GM18511 (cell line): ENCODE measurements around the gene MYL4.
"Not testable (repeated sequence)": the region's sequence is repeated elsewhere in the genome, so short reads cannot be mapped to it uniquely, and the experiment has no call there.

Experiments
- ATAC-seq: cut with Tn5 transposase; IDR thresholded peaks from one replicate; pipeline ENCODE4 v1.9.1; 2021; ENCODE audit warnings: mild to moderate bottlenecking, moderate library complexity; ENCODE audit not compliant: unreplicated experiment

MYL4 gene

GRCh38 chr17:47208744-47209488 lies at the start of gene MYL4:
TSS of gene MYL4 (plus strand) at chr17:47209348. CDS start at chr17:47209423, 75 bp downstream.
- ATAC-seq = no peak

- ATAC-seq = no peak
Observed at GRCh38 chr17:47162013-47162622, 47.0 kb upstream of the MYL4 start.

DNA sequence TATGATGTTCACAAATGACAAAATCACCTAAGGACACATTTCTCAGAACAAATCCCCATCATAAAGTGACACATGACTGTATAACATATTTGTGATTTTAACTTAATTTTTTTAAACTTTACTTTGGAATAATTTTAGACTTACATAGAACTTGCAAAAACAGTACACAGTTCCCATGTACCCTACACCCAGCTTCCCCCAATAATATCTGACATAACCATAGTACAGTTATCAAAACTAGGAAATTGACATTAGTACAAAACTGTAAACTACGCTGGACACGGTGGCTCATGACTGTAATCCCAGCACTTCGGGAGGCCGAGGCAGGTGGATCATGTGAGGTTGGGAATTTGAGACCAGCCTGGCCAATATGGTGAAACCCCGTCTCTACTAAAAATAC lies 44.9 kb upstream of the MYL4 start:
- no peak for ATAC-seq

DNA sequence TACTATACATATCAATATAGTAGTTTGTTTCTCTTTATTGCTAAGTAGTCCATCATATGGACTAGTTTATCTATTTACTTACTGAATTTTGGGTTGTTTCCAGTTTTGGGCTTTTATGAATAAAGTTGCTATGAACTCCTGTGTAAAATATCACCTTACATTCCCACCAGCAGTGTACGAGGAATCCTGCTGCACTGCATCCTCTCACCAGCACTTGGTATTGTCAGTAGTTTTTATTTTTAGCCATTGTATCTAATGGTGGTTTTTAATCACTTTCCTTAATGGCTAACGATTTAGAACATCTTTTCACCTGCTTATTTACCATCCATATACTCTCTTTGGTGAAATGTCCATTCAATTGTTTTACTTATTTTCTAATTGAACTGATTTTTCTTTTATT lies 44.0 kb upstream of the MYL4 start:
- no peak for ATAC-seq

DNA sequence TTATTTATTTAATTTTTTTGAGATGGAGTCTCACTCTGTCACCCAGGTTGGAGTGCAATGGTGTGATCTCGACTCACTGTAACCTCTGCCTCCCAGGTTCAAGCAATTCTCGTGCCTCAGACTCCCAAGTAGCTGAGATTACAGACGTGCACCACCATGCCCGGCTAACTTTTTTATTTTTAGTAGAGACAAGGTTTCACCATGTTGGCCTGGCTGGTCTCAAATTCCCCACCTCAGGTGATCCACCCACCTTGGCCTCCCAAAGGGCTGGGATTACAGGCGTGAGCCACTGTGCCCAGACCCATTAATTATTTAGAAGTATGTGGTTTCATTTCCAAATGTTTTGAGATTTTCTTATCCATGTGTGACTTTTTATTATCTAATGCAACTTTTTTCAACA lies 42.3 kb upstream of the MYL4 start:
- not testable (repeated sequence) for ATAC-seq

DNA sequence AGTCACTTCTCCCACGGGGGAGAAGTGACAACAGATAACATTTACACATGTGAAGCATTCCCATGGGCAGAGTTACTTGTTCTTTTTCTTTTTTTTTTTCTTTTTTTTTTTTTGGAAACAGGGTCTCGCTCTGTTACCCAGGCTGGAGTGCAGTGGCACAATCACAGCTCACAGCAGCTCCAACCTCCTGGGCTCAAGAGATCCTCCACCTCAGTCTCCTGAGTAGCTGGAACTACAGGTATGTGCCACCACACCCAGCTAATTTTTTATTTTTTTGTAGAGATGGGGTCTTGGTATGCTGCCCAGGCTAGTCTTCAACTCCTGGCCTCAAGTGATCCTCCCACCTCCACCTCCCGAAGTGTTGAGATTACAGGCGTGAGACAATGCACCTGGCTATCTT lies 40.3 kb upstream of the MYL4 start:
- ATAC-seq = not testable (repeated sequence)

- no peak for ATAC-seq
Observed at GRCh38 chr17:47170710-47171109, 38.4 kb upstream of the MYL4 start.

DNA sequence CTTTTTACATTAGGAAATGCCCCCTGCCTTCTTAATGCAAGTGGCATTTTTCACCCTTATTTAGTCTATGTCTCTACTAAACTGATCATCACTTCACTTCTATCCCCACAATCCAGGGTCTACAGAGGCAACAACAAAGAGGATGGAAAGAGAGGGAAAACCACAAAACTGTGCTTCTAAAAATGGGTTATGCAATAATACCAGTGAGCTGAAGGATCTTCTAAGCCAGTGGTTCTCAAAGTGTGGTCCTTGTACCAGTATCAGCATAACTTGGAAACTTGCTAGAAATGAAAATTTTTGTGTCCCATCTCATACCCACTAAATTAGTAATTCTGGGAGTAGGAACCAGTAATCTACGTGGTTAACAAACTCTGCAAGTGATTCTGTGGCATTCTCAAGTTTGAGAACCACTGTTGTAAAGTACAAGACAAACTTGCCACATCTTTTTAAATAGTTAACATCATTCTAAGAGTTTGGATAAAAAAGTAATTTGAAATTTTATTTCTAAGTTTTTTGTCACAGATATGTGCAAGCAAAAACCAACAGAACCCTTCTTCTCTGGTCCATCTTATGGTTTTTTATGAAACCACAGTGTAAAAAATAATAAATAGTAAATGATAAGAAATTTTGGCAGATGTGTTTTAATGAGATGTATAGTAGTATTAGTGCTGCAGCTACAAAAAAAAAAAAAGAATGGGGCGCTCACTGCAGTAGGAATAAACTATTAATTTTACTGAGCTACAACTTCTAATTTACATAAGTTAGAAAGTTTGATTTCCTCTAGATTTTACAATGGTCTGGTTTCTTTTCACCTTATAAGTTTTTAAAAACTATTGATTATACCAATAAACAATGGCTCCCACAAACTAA lies 36.2 kb upstream of the MYL4 start:
- ATAC-seq = no peak

GRCh38 chr17:47174823-47175222 lies 34.3 kb upstream of the MYL4 start:
- ATAC-seq = not testable (repeated sequence)

GRCh38 chr17:47176389-47176826 lies 32.7 kb upstream of the MYL4 start:
- no peak for ATAC-seq

DNA sequence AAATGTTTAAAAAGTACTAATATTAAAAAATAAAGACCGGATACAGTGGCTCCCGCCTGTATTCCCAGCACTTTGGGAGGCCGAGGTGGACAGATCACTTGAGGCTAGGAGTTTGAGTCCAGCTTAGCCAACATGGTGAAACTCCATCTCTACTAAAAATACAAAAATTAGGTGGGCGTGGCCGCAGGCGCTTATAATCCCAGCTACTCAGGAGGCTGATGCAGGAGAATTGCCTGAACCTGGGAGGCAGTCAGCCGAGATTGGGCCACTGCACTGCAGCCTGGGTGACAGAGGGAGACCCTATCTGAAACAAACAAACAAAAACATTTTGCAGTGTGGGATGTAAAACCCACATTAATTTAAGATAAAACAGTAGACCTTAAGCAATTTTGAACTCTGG lies 31.9 kb upstream of the MYL4 start:
- no peak for ATAC-seq

DNA sequence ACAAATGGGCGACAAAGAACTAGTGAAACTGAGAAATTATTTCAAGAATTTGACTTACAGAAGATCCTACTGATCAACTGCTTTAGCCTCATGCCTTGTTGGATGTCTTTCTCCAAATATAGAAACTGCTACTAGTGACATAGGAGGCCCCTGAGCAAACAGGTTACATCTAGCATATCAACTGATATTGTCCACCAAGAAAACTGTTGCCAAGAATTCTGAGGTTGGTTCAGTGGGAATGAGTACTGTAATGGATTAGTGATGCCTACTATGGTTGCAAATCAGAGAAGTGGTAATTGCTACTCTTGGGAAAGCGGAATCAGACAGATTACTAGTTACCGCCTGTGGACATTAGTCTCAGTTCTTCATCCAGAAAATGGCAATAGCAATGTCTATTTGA lies 30.0 kb upstream of the MYL4 start:
- ATAC-seq = no peak

GRCh38 chr17:47180337-47180736 lies 28.8 kb upstream of the MYL4 start:
- ATAC-seq = no peak

GRCh38 chr17:47180988-47181387 lies 28.2 kb upstream of the MYL4 start:
- ATAC-seq = not testable (repeated sequence)

DNA sequence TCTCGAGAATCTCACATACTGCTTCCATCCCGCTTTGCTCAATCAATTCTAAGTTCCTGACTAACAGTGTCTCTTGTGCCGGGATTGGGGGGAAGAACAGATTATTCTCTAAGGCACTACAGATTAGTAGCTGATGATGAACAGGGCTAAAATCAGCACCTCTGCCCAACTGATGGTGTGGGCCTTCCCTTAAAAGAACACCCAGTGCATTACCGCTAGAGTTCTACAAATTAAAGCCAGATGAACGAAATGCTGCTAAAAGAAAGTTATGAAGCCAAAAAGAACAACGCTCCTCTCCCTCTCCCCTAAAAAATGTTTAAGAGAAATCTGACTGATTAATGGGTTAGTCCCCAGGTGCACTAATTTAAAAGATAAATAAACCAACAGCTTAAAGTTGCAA lies 24.5 kb upstream of the MYL4 start:
- no peak for ATAC-seq

- no peak for ATAC-seq
Observed at GRCh38 chr17:47188271-47188875, 20.8 kb upstream of the MYL4 start.

DNA sequence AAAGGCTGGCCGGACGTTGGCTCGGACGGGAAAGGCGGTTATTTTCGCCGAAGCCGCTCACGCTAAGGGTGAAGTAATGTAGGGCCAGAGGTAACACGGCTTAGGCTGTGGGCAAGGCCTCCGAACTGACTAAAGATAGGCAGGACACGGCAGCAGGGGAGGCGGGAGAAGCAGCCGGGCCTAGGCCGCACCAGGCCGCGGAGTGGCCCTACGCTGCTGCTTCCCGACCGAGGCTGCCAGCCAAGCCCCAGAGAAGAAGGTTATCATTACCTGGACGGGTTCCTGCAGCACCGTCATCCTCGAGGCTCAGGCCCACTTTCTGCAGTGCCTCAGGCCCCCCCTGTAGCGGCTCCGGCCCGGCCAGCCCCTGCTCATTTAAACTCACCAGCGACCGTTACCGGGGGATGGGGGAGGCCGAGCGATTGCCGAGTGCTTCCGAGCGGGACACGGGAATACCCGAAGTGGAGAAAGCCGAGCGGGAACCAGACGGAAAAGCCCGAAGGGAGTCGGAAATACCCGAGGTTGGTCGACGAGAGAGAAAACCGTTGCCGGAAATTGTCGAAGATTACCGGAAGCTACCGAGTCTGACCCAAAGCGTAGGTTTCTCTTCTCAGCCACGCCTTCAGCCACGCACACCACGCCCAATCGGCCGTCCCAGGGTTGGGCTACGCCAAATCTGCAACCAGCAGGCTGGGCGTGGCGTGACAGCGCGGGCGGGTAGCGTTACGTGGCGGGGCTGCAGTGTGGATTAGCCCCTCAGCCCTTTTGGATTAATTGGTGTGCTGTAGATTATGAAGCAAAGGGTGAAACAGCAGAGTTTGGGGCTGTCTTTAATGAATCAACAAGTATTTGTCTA lies 20.0 kb upstream of the MYL4 start, which contains the start of gene CDC27:
Gene CDC27, minus strand, starts transcription at position 420 of the 856 bp plus-strand sequence. Its CDS starts 123 bp downstream, at position 297.
- ATAC-seq = peak; percentile 94

GRCh38 chr17:47189732-47190237 lies 19.4 kb upstream of the MYL4 start:
- no peak for ATAC-seq

GRCh38 chr17:47190243-47190642 lies 18.9 kb upstream of the MYL4 start:
- ATAC-seq = no peak

GRCh38 chr17:47190770-47191169 lies 18.4 kb upstream of the MYL4 start:
- no peak for ATAC-seq
